HepG2 (cell line): ENCODE measurements around the gene SLX9. TPM values are rescaled to one million over a fixed set of nuclear protein-coding genes. Genes with fewer than 3 reads are reported as not detected.

Source experiments
- EED ChIP-seq: sonication (generic); formaldehyde crosslinking; IDR thresholded peaks from 2 replicates; pipeline ENCODE4 v1.5.0; 2020; ENCODE audit warnings: mild to moderate bottlenecking, missing genetic modification reagents
- KDM3A ChIP-seq: IDR thresholded peaks from 2 replicates; pipeline ENCODE4 v1.6.1; 2018; ENCODE audit warnings: low read depth, missing compliant biosample characterization
- MAFF ChIP-seq: IDR thresholded peaks from 2 replicates; pipeline ENCODE4 v1.6.1; 2011; ENCODE audit warnings: low read depth, low read length, improper control_type of control experiment
- TRIM24 ChIP-seq: sonication (generic); formaldehyde crosslinking; IDR thresholded peaks from 2 replicates; pipeline ENCODE4 v1.8.0; 2022; ENCODE audit warnings: mild to moderate bottlenecking, missing genetic modification reagents
- YY1 ChIP-seq: IDR thresholded peaks from 2 replicates; pipeline ENCODE4 v1.6.1; 2011; ENCODE audit warnings: low read length, low read depth, moderate library complexity, mild to moderate bottlenecking; ENCODE audit not compliant: insufficient read depth, insufficient replicate concordance
- ZFX ChIP-seq: sonication (generic); formaldehyde crosslinking; IDR thresholded peaks from 2 replicates; pipeline ENCODE4 v1.4.0; 2020; ENCODE audit warnings: mild to moderate bottlenecking, low read depth, missing genetic modification reagents, moderate library complexity
- ZMAT3 ChIP-seq: sonication (generic); formaldehyde crosslinking; conservative IDR thresholded peaks from 2 replicates; pipeline ENCODE4 v1.7.0; 2021; ENCODE audit warnings: missing genetic modification reagents
- ZNF263 ChIP-seq: sonication (generic); formaldehyde crosslinking; IDR thresholded peaks from 2 replicates; pipeline ENCODE4 v1.4.0; 2020; ENCODE audit warnings: missing genetic modification reagents
- ZNF670 ChIP-seq: sonication (generic); formaldehyde crosslinking; IDR thresholded peaks from 2 replicates; pipeline ENCODE4 v1.8.0; 2022; ENCODE audit warnings: mild to moderate bottlenecking, missing genetic modification reagents, borderline replicate concordance
- ZNF878 ChIP-seq: sonication (generic); formaldehyde crosslinking; IDR thresholded peaks from 2 replicates; pipeline ENCODE4 v1.8.1; 2023; ENCODE audit warnings: mild to moderate bottlenecking, missing genetic modification reagents, moderate library complexity
- ZSCAN31 ChIP-seq: sonication (generic); formaldehyde crosslinking; IDR thresholded peaks from 2 replicates; pipeline ENCODE4 v1.5.0; 2020; ENCODE audit warnings: low read depth, mild to moderate bottlenecking, missing genetic modification reagents
- polyA plus RNA-seq, 8 experiments: library from polyadenylated mRNA; depleted of rRNA in 3 of 8; stranded (reverse) in 7 of 8; unstranded in 1 of 8; fragments of >200 nt; fragmentation: Illumina TruSeq in 4 of 8; extraction: Trizol in 4 of 8; gene quantifications; 2 replicates each; pipeline versions ENCODE4 v1.2.1 to v1.2.3, GENCODE V29; 2011 to 2016; ENCODE audit warnings: low read depth in 4 of 8, missing spikeins in 1 of 8, mixed read lengths in 1 of 8; ENCODE audit not compliant: insufficient read depth in 1 of 8
- total RNA-seq, 5 experiments: library from RNA; depleted of rRNA; stranded (reverse); fragments of >200 nt; fragmentation: Illumina TruSeq; extraction: Trizol; gene quantifications; 2 replicates each; pipeline ENCODE4 v1.2.3, GENCODE V29; 2016; ENCODE audit warnings: low read depth in 1 of 5
- TF ChIP-seq, protein P1 (sequence below): sonication (generic); formaldehyde crosslinking; IDR thresholded peaks from 2 replicates; pipeline ENCODE4 v1.9.0; 2021; ENCODE audit warnings: missing genetic modification reagents, borderline replicate concordance
- TF ChIP-seq, protein P2 (sequence below): sonication (generic); formaldehyde crosslinking; IDR thresholded peaks from 2 replicates; pipeline ENCODE4 v1.9.0; 2022; ENCODE audit warnings: low read depth, missing genetic modification reagents
- TF ChIP-seq, protein P3 (sequence below), 2 experiments: fragments of 450-650 bp in 1 of 2; sonication (generic) in 1 of 2; formaldehyde crosslinking in 1 of 2; IDR thresholded peaks; 2 replicates each; pipeline versions ENCODE4 v1.6.1 to v1.8.0; 2016 to 2022; ENCODE audit warnings: antibody characterized with exemption in 1 of 2, mild to moderate bottlenecking in 1 of 2, missing genetic modification reagents in 1 of 2

Gene SLX9
- total and polyA plus RNA-seq, 2 of the 13 experiments (the other 11 are each of a cell fraction or from before 2014, with no cell fraction given), result 21.0 to 47.1 TPM

DNA sequence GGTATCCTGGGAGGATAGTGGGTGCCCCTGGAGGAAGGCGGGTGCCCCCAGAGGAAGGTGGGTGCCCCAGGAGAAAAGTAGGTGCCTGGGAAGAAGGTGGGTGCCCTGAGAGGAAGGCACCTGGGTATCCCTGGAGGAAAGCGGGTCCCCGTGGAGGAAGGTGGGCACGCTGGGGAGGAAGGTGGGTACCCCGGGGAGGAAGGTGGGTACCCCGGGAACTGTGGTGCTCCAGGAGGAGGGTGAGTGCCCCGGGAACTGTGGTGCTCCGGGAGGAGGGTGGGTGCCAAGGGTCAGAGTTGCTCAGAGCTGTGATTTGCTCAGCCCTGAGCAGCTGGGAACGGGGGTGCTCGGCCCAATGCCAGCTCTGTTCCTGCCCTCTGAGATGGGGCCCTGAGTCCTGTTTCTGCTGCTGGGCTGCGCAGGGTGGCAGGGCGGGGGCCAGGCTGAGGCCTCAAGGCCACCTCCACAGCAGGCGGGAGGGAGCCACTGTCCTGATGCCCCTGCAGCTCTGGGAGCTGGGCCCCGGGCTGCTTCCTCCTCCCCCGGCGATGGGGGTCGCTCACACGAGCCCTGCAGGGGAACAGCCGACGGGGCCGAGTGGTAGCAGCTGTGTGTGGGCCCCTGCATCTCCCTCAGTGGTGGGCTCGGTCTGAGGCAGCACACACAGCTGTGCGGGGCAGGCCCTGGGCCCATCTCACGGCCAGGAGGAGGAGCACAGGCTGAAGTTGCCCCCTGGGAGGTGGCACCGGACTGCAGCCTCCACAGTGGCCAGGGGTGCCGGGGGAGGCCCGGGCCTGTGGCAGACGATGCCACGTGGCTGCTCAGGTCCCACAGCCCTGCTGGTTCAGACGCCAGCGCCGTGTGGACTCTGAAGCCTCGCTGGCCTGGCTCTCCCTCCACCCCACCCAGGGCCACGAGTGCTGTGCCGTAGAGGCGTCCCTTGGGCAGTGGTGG, 57.4 kb downstream of the SLX9 start (continued):
- TF ChIP-seq, protein P1, sequence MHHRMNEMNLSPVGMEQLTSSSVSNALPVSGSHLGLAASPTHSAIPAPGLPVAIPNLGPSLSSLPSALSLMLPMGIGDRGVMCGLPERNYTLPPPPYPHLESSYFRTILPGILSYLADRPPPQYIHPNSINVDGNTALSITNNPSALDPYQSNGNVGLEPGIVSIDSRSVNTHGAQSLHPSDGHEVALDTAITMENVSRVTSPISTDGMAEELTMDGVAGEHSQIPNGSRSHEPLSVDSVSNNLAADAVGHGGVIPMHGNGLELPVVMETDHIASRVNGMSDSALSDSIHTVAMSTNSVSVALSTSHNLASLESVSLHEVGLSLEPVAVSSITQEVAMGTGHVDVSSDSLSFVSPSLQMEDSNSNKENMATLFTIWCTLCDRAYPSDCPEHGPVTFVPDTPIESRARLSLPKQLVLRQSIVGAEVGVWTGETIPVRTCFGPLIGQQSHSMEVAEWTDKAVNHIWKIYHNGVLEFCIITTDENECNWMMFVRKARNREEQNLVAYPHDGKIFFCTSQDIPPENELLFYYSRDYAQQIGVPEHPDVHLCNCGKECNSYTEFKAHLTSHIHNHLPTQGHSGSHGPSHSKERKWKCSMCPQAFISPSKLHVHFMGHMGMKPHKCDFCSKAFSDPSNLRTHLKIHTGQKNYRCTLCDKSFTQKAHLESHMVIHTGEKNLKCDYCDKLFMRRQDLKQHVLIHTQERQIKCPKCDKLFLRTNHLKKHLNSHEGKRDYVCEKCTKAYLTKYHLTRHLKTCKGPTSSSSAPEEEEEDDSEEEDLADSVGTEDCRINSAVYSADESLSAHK (CRISPR knock-in tag), result no peak
- TF ChIP-seq, protein P2, sequence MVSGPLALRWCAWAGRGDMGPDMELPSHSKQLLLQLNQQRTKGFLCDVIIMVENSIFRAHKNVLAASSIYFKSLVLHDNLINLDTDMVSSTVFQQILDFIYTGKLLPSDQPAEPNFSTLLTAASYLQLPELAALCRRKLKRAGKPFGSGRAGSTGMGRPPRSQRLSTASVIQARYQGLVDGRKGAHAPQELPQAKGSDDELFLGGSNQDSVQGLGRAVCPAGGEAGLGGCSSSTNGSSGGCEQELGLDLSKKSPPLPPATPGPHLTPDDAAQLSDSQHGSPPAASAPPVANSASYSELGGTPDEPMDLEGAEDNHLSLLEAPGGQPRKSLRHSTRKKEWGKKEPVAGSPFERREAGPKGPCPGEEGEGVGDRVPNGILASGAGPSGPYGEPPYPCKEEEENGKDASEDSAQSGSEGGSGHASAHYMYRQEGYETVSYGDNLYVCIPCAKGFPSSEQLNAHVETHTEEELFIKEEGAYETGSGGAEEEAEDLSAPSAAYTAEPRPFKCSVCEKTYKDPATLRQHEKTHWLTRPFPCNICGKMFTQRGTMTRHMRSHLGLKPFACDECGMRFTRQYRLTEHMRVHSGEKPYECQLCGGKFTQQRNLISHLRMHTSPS, result 0 out of 2 replicates have a peak, but pooled peaks have one; percentile 6
- TF ChIP-seq ZMAT3 (CRISPR knock-in tag), result no peak
- no peak for TF ChIP-seq YY1
- TF ChIP-seq EED, result peak; percentile 82; the same call in 1 of the 2 replicates
- TF ChIP-seq ZNF670 (CRISPR knock-in tag), result no peak
- peak; percentile 96 for TF ChIP-seq ZNF263 (CRISPR knock-in tag)
- peak; percentile 62 for TF ChIP-seq ZFX
- TF ChIP-seq ZNF878 (CRISPR knock-in tag), result no peak
- TF ChIP-seq TRIM24 (CRISPR knock-in tag), result no peak
- no peak for TF ChIP-seq MAFF
- no peak for TF ChIP-seq KDM3A (CRISPR knock-in tag)
- TF ChIP-seq ZSCAN31 (CRISPR knock-in tag), result 0 out of 2 replicates have a peak, but pooled peaks have one; percentile 51
- TF ChIP-seq, protein P3, sequence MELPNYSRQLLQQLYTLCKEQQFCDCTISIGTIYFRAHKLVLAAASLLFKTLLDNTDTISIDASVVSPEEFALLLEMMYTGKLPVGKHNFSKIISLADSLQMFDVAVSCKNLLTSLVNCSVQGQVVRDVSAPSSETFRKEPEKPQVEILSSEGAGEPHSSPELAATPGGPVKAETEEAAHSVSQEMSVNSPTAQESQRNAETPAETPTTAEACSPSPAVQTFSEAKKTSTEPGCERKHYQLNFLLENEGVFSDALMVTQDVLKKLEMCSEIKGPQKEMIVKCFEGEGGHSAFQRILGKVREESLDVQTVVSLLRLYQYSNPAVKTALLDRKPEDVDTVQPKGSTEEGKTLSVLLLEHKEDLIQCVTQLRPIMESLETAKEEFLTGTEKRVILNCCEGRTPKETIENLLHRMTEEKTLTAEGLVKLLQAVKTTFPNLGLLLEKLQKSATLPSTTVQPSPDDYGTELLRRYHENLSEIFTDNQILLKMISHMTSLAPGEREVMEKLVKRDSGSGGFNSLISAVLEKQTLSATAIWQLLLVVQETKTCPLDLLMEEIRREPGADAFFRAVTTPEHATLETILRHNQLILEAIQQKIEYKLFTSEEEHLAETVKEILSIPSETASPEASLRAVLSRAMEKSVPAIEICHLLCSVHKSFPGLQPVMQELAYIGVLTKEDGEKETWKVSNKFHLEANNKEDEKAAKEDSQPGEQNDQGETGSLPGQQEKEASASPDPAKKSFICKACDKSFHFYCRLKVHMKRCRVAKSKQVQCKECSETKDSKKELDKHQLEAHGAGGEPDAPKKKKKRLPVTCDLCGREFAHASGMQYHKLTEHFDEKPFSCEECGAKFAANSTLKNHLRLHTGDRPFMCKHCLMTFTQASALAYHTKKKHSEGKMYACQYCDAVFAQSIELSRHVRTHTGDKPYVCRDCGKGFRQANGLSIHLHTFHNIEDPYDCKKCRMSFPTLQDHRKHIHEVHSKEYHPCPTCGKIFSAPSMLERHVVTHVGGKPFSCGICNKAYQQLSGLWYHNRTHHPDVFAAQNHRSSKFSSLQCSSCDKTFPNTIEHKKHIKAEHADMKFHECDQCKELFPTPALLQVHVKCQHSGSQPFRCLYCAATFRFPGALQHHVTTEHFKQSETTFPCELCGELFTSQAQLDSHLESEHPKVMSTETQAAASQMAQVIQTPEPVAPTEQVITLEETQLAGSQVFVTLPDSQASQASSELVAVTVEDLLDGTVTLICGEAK (IDR thresholded peaks at IDR 0.05), result no peak
- TF ChIP-seq, protein P3 (CRISPR knock-in tag; IDR thresholded peaks at IDR 0.05), result no peak
